AG09309 (cell line): ENCODE results near the gene THAP12.
"Not testable (repeated sequence)": the region's sequence is repeated elsewhere in the genome, so short reads cannot be mapped to it uniquely, and the experiment has no call there.

Experiments
- DNase-seq: peaks from one replicate; pipeline ENCODE4 v3.0.0-alpha.2; 2010; ENCODE audit warnings: low read depth
- H3K4me3 ChIP-seq: 2 replicates; pipeline ENCODE4 v1.5.1; 2011; ENCODE audit warnings: mild to moderate bottlenecking, low read depth, low read length, moderate library complexity; ENCODE audit not compliant: control insufficient read depth
- TF ChIP-seq, protein P1 (sequence below): IDR thresholded peaks from 2 replicates; pipeline ENCODE4 v1.5.1; 2011; ENCODE audit warnings: mild to moderate bottlenecking, low read depth, low read length, inconsistent platforms; ENCODE audit not compliant: insufficient read depth, control insufficient read depth; ENCODE audit errors: missing control alignments

THAP12 gene

GRCh38 chr11:76329983-76330382 lies 50.9 kb downstream of the THAP12 start:
- no peak for DNase-seq
- TF ChIP-seq, protein P1, sequence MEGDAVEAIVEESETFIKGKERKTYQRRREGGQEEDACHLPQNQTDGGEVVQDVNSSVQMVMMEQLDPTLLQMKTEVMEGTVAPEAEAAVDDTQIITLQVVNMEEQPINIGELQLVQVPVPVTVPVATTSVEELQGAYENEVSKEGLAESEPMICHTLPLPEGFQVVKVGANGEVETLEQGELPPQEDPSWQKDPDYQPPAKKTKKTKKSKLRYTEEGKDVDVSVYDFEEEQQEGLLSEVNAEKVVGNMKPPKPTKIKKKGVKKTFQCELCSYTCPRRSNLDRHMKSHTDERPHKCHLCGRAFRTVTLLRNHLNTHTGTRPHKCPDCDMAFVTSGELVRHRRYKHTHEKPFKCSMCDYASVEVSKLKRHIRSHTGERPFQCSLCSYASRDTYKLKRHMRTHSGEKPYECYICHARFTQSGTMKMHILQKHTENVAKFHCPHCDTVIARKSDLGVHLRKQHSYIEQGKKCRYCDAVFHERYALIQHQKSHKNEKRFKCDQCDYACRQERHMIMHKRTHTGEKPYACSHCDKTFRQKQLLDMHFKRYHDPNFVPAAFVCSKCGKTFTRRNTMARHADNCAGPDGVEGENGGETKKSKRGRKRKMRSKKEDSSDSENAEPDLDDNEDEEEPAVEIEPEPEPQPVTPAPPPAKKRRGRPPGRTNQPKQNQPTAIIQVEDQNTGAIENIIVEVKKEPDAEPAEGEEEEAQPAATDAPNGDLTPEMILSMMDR: no peak
- no peak overlapping the region for H3K4me3 ChIP-seq

- DNase-seq: no peak
- TF ChIP-seq, protein P1: no peak
- no peak overlapping the region for H3K4me3 ChIP-seq
These were observed 51.8 kb downstream of the THAP12 start for GRCh38 chr11:76329084-76329648.

DNA sequence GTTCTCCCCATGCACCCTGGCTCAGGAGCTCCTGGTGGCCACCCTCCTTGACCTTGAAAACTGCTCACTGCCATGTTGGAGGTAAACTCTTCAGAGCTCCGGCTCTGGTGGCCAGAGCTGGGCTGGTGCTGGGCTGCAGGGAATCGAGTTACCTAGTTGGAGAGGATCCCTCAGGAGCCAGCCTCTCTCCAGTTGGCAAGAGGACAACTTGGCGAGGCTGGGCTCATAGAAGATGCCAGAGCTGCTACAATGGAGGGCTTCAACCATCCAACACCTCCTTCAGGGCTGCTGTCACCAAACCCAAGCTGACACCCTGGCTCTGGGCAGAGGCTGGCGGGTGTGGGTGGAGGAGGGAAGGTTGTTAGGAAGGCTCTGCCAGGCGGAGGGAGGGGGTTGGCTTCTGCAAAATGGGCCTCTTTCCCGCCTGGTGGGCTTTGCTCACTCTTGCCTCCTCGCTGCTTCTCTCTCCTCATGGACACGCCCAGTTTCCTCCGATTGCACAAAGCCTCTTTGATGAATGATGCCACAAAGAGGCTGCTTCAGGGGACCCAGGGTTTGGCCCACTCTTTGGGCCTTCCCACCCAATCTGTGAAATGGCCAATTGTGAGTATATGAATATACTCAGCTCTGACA lies 53.1 kb downstream of the THAP12 start:
- DNase-seq: no peak
- TF ChIP-seq, protein P1: no peak
- H3K4me3 ChIP-seq: no peak overlapping the region

GRCh38 chr11:76327202-76327601 lies 53.7 kb downstream of the THAP12 start:
- TF ChIP-seq, protein P1: no peak
- DNase-seq: no peak
- no peak overlapping the region for H3K4me3 ChIP-seq

- H3K4me3 ChIP-seq: no peak overlapping the region
- no peak for DNase-seq
- TF ChIP-seq, protein P1: no peak
These were observed 55.7 kb downstream of the THAP12 start for GRCh38 chr11:76325185-76325584.

DNA sequence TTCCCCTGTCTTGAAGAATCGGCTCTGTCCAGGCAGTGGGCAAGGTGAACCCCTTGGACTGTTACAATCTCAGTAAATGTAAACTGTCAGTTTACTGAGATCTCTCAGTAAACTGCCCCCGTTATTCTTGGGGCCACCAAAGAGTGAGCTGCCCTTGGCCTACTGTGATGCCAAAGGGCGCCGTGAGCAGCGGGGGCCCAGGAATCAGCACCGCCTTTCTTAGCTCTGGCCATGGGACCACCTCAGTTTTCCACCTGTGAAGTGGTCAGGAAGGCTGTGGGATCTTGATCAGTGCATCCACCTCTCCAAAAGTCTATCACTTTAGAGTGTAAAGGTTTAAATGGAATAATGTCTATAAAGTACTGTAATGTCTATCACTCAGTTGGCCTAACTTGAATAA lies 57.1 kb downstream of the THAP12 start:
- no peak overlapping the region for H3K4me3 ChIP-seq
- no peak for DNase-seq
- TF ChIP-seq, protein P1: no peak

DNA sequence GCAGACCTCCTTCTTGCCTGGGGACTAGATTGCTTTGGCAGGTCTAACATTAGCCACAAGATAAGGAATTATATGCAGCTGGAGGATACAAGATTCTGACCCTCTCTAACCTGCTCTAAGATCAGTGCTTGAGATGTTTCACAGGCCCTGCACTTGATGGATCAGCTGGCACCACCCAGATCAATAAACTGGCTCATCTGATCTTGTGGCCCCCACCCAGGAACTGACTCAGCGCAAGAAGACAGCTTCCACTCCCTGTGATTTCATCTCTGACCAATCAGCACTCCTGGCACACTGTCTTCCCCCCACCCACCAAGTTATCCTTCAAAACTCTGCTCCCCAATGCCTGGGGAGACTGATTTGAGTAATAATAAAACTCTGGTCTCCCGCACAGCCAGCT lies 57.6 kb downstream of the THAP12 start:
- not testable (repeated sequence) for DNase-seq, H3K4me3 ChIP-seq
